Measurements from ENCODE around the gene DPP9. TPM values are rescaled to one million over a fixed set of nuclear protein-coding genes. Genes with fewer than 3 reads are reported as not detected.

DPP9 gene
- total RNA-seq, 1 experiment from 2014 or later: 34.8 TPM

- no peak overlapping the region for H3K4me2 ChIP-seq (ENCODE audit: low read depth, low read length, poor library complexity, severe bottlenecking)
- H3K4me1 ChIP-seq (ENCODE audit: low read length): peaks cover 10% of the 10 kb centered on the region
- no peak for DNase-seq
- no peaks in the 10 kb centered on the region for H3K27me3 ChIP-seq (ENCODE audit: low read length)
- no peaks in the 10 kb centered on the region for H3K9me3 ChIP-seq (ENCODE audit: low read length)
- H3K9me2 ChIP-seq (replicated peaks; ENCODE audit: insufficient read depth, low read length): no peaks in the 10 kb centered on the region
- no peaks in the 10 kb centered on the region for H4K20me1 ChIP-seq (ENCODE audit: insufficient read depth, low read depth, low read length)
- H3K79me2 ChIP-seq (ENCODE audit: low read length): peaks cover 16% of the 10 kb centered on the region
- peaks cover 4% of the 10 kb centered on the region; the same call in 1 of the 2 replicates for H3K36me3 ChIP-seq (ENCODE audit: insufficient read depth, low read length)
- no peak overlapping the region for H2AFZ ChIP-seq (ENCODE audit: low read length)
- H3K9ac ChIP-seq (ENCODE audit: low read length): no peak overlapping the region
- H3K27ac ChIP-seq (ENCODE audit: low read length): no peak overlapping the region
- H3K4me3 ChIP-seq (ENCODE audit: low read length): no peak overlapping the region
These were observed 50.4 kb downstream of the DPP9 start for GRCh38 chr19:4673216-4673615.

DNA sequence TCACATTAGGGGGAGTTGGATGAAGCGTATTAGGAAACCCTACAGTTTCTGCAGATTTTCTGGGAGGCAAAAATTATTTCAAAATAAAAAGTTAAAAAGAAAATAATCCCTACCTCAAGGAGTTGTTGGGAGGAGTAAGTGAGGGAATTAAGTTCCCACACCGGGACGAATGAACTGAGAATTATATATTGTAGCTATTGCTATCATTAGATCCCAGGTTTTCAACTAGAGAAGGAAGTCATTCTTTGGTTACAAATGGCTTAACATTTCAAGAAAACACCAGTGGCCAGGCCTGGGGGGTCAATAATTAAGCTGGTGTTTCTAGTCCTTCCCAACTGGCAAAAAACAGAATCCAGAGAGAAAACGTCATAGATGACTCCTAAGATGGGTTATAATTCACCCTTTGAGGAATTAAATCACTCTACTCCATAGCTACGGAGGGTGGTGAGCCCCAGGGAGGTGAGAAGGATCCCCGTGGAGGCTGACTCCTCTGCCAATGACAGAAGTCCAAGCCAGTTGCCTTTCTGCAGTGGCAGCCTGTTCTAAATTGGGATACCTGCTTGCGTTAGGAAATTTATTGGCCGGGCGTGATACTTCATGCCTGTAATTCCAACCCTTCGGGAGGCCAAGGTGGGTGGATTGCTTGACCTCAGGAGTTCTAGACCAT, 52.3 kb downstream of the DPP9 start:
- no peaks in the 10 kb centered on the region for H3K27me3 ChIP-seq (ENCODE audit: low read length)
- H3K4me1 ChIP-seq (ENCODE audit: low read length): peaks cover 10% of the 10 kb centered on the region
- no peaks in the 10 kb centered on the region for H3K9me2 ChIP-seq (replicated peaks; ENCODE audit: insufficient read depth, low read length)
- H3K36me3 ChIP-seq (ENCODE audit: insufficient read depth, low read length): peaks cover 7% of the 10 kb centered on the region; the same call in 1 of the 2 replicates
- no peak for DNase-seq
- H3K4me2 ChIP-seq (ENCODE audit: low read depth, low read length, poor library complexity, severe bottlenecking): no peak overlapping the region
- no peak overlapping the region for H2AFZ ChIP-seq (ENCODE audit: low read length)
- no peak overlapping the region for H3K4me3 ChIP-seq (ENCODE audit: low read length)
- H3K27ac ChIP-seq (ENCODE audit: low read length): no peak overlapping the region
- no peaks in the 10 kb centered on the region for H3K9me3 ChIP-seq (ENCODE audit: low read length)
- peaks cover 19% of the 10 kb centered on the region for H3K79me2 ChIP-seq (ENCODE audit: low read length)
- no peaks in the 10 kb centered on the region for H4K20me1 ChIP-seq (ENCODE audit: insufficient read depth, low read depth, low read length)
- H3K9ac ChIP-seq (ENCODE audit: low read length): no peak overlapping the region

DNA sequence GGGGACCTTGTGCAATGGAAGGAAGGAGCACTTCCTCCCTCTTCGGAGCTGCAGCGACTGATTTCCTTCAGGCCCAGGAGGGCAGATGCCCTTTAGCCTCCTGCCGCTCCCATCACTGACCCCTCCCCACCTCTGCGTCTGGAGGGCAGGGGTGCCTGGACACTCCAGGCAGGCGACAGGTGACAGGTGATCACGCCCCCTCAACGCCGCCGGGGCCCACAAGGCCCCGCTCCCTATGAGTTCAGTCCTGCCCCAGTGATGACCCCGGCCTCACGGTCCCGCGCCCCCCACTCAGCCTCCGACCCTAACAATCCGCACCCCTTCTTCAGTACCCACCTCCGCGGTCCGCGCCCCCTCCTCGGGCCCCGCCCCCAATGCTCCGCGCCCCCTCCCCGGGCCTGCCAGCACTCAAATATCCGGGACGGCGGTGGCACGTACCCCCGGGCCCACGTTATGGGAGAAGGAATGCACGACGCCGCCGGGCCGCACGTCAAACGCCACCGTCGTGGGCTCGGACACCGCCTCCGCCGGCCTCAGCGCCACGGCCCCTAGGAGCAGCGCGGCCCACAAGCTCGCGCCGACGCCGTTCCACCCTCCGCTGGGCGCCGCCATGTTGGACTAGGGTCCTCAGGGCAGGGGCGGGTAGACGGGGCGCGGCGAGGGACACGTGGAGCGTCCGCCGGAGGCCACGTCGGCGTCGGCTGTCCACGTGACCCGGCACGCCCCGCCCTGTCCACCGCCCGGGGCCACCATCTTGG, 53.7 kb downstream of the DPP9 start, which contains the start of gene MYDGF:
MYDGF (minus strand) TSS at position 620 of the 758 bp plus-strand sequence; CDS start at position 612, 8 bp downstream.
- Histone ChIP-seq H3K9me3 (ENCODE audit: low read length) (no peaks in the 10 kb centered on the region), H4K20me1 (ENCODE audit: insufficient read depth, low read depth, low read length) (no peaks in the 10 kb centered on the region), H3K27me3 (ENCODE audit: low read length) (no peaks in the 10 kb centered on the region), H3K36me3 (ENCODE audit: insufficient read depth, low read length) (peaks cover 7% of the 10 kb centered on the region; the same call in 1 of the 2 replicates), H3K27ac (ENCODE audit: low read length) (no peak within 1 kb of the TSS; the same call in 1 of the 2 replicates), H3K4me3 (ENCODE audit: low read length) (peak within 1 kb of the TSS; percentile 76), H3K4me1 (ENCODE audit: low read length) (peaks cover 10% of the 10 kb centered on the region), H3K9ac (ENCODE audit: low read length) (peak within 1 kb of the TSS; percentile 76), H2AFZ (ENCODE audit: low read length) (no peak within 1 kb of the TSS), H3K9me2 (replicated peaks; ENCODE audit: insufficient read depth, low read length) (no peaks in the 10 kb centered on the region), H3K79me2 (ENCODE audit: low read length) (peaks cover 19% of the 10 kb centered on the region), H3K4me2 (ENCODE audit: low read depth, low read length, poor library complexity, severe bottlenecking) (peak within 1 kb of the TSS; percentile 97)
- DNase-seq: peak; percentile 97

DNA sequence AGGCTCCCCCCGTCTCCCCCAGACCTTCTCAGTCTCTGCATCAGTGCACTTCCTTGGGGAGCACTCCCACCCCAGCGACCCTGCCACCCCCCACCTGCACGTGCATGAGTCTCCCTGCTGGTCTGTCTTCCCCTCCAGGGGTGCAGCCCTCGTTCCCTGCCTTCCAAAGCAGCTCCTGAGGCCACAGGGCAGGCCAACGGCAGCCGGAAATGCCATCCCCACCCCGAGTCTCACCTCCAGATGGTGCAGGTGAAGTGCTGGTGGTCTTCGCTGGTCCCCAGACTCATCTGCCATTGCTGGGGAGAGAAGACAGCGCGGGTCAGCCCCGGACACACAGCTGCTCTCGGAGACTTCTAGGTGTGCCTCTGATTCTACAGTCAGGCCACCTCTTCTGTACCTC, 59.0 kb downstream of the DPP9 start:
- H3K9me3 ChIP-seq (ENCODE audit: low read length): no peaks in the 10 kb centered on the region
- no peak overlapping the region for H3K9ac ChIP-seq (ENCODE audit: low read length)
- no peak overlapping the region for H3K4me2 ChIP-seq (ENCODE audit: low read depth, low read length, poor library complexity, severe bottlenecking)
- no peak overlapping the region for H2AFZ ChIP-seq (ENCODE audit: low read length)
- H4K20me1 ChIP-seq (ENCODE audit: insufficient read depth, low read depth, low read length): no peaks in the 10 kb centered on the region
- no peak overlapping the region for H3K27ac ChIP-seq (ENCODE audit: low read length)
- H3K9me2 ChIP-seq (replicated peaks; ENCODE audit: insufficient read depth, low read length): no peaks in the 10 kb centered on the region
- H3K79me2 ChIP-seq (ENCODE audit: low read length): peaks cover 17% of the 10 kb centered on the region
- no peak for DNase-seq
- peaks cover 10% of the 10 kb centered on the region for H3K4me1 ChIP-seq (ENCODE audit: low read length)
- peaks cover 11% of the 10 kb centered on the region; the same call in 1 of the 2 replicates for H3K36me3 ChIP-seq (ENCODE audit: insufficient read depth, low read length)
- no peak overlapping the region for H3K4me3 ChIP-seq (ENCODE audit: low read length)
- no peaks in the 10 kb centered on the region for H3K27me3 ChIP-seq (ENCODE audit: low read length)

DNA sequence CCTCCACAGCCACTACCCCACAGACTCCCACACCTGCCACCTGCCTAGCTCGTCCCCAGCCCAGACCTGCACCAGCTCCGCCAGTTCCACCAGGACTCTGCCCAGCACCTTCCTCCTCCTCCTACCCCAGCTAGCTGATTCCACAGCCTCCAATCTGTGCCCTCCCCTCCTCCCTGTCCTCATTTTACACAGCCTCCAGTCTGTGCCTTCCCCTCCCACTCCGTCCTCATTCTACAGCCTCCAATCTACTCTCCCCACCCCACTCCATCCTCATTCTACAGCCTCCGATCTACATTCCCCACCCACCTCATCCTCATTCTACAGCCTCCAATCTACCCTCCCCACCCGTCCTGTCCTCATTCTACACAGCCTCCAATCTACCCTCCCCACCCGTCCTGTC, 60.8 kb downstream of the DPP9 start:
- H3K4me1 ChIP-seq (ENCODE audit: low read length): no peaks in the 10 kb centered on the region
- no peak overlapping the region for H2AFZ ChIP-seq (ENCODE audit: low read length)
- no peak overlapping the region for H3K9ac ChIP-seq (ENCODE audit: low read length)
- no peak overlapping the region for H3K4me3 ChIP-seq (ENCODE audit: low read length)
- no peaks in the 10 kb centered on the region for H3K9me3 ChIP-seq (ENCODE audit: low read length)
- no peak overlapping the region for H3K27ac ChIP-seq (ENCODE audit: low read length)
- H4K20me1 ChIP-seq (ENCODE audit: insufficient read depth, low read depth, low read length): no peaks in the 10 kb centered on the region
- H3K79me2 ChIP-seq (ENCODE audit: low read length): no peaks in the 10 kb centered on the region
- H3K36me3 ChIP-seq (ENCODE audit: insufficient read depth, low read length): peaks cover 6% of the 10 kb centered on the region; the same call in 1 of the 2 replicates
- no peak overlapping the region for H3K4me2 ChIP-seq (ENCODE audit: low read depth, low read length, poor library complexity, severe bottlenecking)
- no peaks in the 10 kb centered on the region for H3K27me3 ChIP-seq (ENCODE audit: low read length)
- no peak for DNase-seq
- no peaks in the 10 kb centered on the region for H3K9me2 ChIP-seq (replicated peaks; ENCODE audit: insufficient read depth, low read length)

DNA sequence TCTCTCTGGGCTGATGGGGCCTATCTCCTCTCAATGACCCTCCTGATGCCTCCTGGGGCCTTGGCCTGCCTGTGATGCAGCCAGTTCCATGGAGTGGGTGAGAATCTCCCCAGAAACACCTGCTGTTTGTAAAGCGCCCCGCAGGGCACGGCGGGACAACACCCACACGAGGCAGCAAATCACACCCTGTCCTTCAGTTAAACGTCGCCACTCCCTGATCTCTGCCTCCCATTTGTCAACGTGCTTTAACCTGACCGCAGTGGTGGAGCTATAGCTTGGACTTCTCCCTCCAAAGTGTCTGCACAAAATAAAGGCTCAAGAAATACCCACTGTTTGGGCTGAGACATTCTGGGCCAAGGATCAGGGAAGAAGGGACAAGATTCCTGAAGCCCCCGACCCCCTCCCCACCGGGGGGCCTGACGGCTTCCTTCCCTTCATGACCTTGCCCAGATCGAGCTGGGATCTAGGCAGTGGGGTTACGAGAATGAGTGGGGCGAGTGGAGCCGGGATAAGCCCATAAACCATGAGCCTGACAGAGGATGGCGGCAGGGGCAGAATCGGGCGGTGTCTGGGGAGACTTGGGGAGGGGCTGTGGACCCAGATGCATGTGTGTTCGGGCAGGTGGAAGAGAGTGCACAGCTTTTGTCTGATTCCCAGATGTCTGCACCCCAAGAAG, 61.5 kb downstream of the DPP9 start:
- DNase-seq: no peak
- H3K4me2 ChIP-seq (ENCODE audit: low read depth, low read length, poor library complexity, severe bottlenecking): no peak overlapping the region
- H3K9me2 ChIP-seq (replicated peaks; ENCODE audit: insufficient read depth, low read length): no peaks in the 10 kb centered on the region
- no peak overlapping the region for H2AFZ ChIP-seq (ENCODE audit: low read length)
- no peaks in the 10 kb centered on the region for H3K9me3 ChIP-seq (ENCODE audit: low read length)
- no peak overlapping the region for H3K9ac ChIP-seq (ENCODE audit: low read length)
- no peak overlapping the region for H3K4me3 ChIP-seq (ENCODE audit: low read length)
- H3K27me3 ChIP-seq (ENCODE audit: low read length): no peaks in the 10 kb centered on the region
- peaks cover 6% of the 10 kb centered on the region; the same call in 1 of the 2 replicates for H3K36me3 ChIP-seq (ENCODE audit: insufficient read depth, low read length)
- H3K4me1 ChIP-seq (ENCODE audit: low read length): no peaks in the 10 kb centered on the region
- H3K27ac ChIP-seq (ENCODE audit: low read length): no peak overlapping the region
- no peaks in the 10 kb centered on the region for H4K20me1 ChIP-seq (ENCODE audit: insufficient read depth, low read depth, low read length)
- no peaks in the 10 kb centered on the region for H3K79me2 ChIP-seq (ENCODE audit: low read length)

DNA sequence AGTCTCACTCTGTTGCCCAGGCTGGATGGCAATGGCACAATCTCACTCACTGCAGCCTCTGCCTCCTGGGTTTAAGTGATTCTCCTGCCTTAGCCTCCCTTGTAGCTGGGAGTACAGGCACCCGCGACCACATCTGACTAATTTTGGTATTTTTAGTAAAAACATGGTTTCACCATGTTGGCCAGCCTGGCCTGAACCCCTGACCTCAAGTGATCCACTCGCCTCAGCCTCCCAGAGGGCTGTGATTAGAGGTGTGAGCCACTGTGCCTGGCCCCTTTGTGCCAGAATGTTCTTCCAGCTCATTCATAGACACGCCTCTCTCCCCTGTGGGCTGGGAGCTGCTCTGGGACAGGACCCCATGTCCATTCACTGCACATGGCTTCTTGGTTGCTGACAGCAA, 62.6 kb downstream of the DPP9 start:
- Histone ChIP-seq H3K4me3 (ENCODE audit: low read length) (no peak overlapping the region), H3K4me1 (ENCODE audit: low read length) (no peaks in the 10 kb centered on the region), H3K27ac (ENCODE audit: low read length) (no peak overlapping the region), H3K79me2 (ENCODE audit: low read length) (no peaks in the 10 kb centered on the region), H4K20me1 (ENCODE audit: insufficient read depth, low read depth, low read length) (no peaks in the 10 kb centered on the region), H3K9ac (ENCODE audit: low read length) (no peak overlapping the region), H3K4me2 (ENCODE audit: low read depth, low read length, poor library complexity, severe bottlenecking) (no peak overlapping the region), H3K9me2 (replicated peaks; ENCODE audit: insufficient read depth, low read length) (no peaks in the 10 kb centered on the region), H3K9me3 (ENCODE audit: low read length) (no peaks in the 10 kb centered on the region), H3K27me3 (ENCODE audit: low read length) (no peaks in the 10 kb centered on the region), H2AFZ (ENCODE audit: low read length) (no peak overlapping the region), H3K36me3 (ENCODE audit: insufficient read depth, low read length) (peaks cover 6% of the 10 kb centered on the region; the same call in 1 of the 2 replicates)
- DNase-seq: no peak
